Spinal cord (tissue), 10 donors: ENCODE results near the gene SOCS2. TPM values are rescaled to one million over a fixed set of nuclear protein-coding genes. Genes with fewer than 3 reads are reported as not detected.
A peak's percentile ranks its signal among the peaks of the same experiment; 100 is the strongest.

Experiments
- DNase-seq, 6 donors: peaks; one replicate each; pipeline versions ENCODE4 v3.0.0 to v3.0.0-alpha.2; 2013 to 2015; ENCODE audit warnings: low spot score in 6 of 6, low read depth in 4 of 6
- H3K27ac ChIP-seq: one replicate; pipeline ENCODE4 v1.5.1; 2013; ENCODE audit warnings: low read depth, low read length, control low read depth
- H3K27me3 ChIP-seq: one replicate; pipeline ENCODE4 v1.6.1; 2013; ENCODE audit warnings: low read length; ENCODE audit not compliant: control insufficient read depth, insufficient read depth
- H3K36me3 ChIP-seq: one replicate; pipeline ENCODE4 v1.6.1; 2013; ENCODE audit warnings: low read length; ENCODE audit not compliant: control insufficient read depth, insufficient read depth
- H3K4me1 ChIP-seq: one replicate; pipeline ENCODE4 v1.6.1; 2013; ENCODE audit warnings: low read length; ENCODE audit not compliant: control insufficient read depth, insufficient read depth
- H3K4me3 ChIP-seq: one replicate; pipeline ENCODE4 v1.5.1; 2013; ENCODE audit warnings: low read depth, low read length, control low read depth
- H3K9me3 ChIP-seq: one replicate; pipeline ENCODE4 v1.6.1; 2013; ENCODE audit warnings: low read length; ENCODE audit not compliant: control insufficient read depth, insufficient read depth
- WGBS: methylation state at CpG from one replicate; pipeline ENCODE4 v1.1.5; 2013; ENCODE audit warnings: missing lambda C conversion rate; ENCODE audit not compliant: insufficient coverage; 5-methylcytosine and 5-hydroxymethylcytosine counted together
- long read RNA-seq, 4 donors: transcript quantifications; one replicate each; lab custom pipeline, GENCODE V29; 2026
- polyA plus RNA-seq, 2 donors: library from polyadenylated mRNA; unstranded; fragments of 120-200 nt; gene quantifications; one replicate each; pipeline ENCODE4 v1.2.1, GENCODE V29; 2013; ENCODE audit not compliant: insufficient read length in 2 of 2
- total RNA-seq, 2 donors: library from RNA; depleted of rRNA in 1 of 2; stranded (reverse); fragments of 120-200 nt in 1 of 2; fragments of >200 nt in 1 of 2; gene quantifications; one replicate each; pipeline versions ENCODE4 v1.2.3 to v1.2.4, GENCODE V29; 2013 to 2014
- donor health status: healthy.

SOCS2 gene
- 10 to 100 TPM; 20.3 to 31.2 TPM for total RNA-seq
- 10 to 100 TPM; 27.2 to 29.5 TPM for polyA plus RNA-seq
- long read RNA-seq, donor 1, partial matches to known transcripts, result 0 of 5 reads
- long read RNA-seq, donor 1, other reads (novel, unspliced or antisense), result 0 of 5 reads
- long read RNA-seq, donor 2, partial matches to known transcripts, result 0 of 2 reads
- long read RNA-seq, donor 2, other reads (novel, unspliced or antisense), result 0 of 2 reads
- long read RNA-seq, donor 3, partial matches to known transcripts, result 5 of 12 reads
- long read RNA-seq, donor 3, other reads (novel, unspliced or antisense), result 0 of 12 reads
- long read RNA-seq, donor 4, transcript SOCS2-202 (3 exons, 1,065 nt), result major isoform, 5 of 15 reads
- long read RNA-seq, donor 4, transcript SOCS2-210 (2 exons, 1,716 nt), result major isoform, 5 of 15 reads
- long read RNA-seq, donor 4, partial matches to known transcripts, result 0 of 15 reads
- long read RNA-seq, donor 4, other reads (novel, unspliced or antisense), result 0 of 15 reads

DNA sequence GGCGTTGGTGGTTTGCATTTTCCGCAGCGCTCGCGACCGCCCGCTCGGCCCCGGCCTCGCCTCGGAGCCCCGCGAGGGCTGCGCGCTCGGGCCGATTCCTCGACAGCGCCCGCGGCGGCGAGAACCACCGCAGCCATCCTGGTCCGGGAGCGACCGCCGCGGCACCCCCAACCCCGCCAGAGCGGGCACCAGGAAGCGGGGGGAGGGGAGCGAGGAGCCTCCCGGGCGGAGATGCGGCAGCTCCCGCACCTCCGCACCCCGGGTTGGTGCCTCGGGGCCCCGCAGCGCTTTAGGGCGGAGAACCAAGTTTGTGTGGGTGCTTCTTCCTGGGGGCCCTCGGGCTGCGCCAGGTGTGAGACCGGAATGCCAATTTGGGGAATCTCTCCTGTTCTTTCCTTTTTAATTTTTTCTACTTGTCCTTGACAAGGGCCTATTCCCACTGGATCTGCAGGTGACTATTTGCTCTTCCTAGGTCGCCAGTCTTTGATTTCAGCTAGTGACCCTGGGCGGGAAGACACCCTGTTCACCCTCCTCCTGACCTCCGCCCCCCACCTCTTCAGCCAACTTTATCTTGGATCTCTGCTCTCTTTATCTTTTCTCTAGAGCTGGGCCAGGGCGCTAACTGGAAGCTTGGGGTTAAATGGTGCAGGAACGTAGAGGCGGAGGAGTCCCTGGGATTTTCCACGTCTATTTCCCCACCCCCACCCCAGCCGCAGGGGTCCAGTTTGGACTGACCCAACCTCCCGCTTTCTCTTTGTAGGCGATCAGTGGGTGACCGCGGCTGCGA is at the start of gene SOCS2:
SOCS2 (plus strand) TSS at position 751 of the 787 bp plus-strand sequence. CDS start 223 bp downstream, outside the sequence.
- Histone ChIP-seq H3K4me1 (peaks cover 32% of the 10 kb centered on the region), H3K27ac (peak within 1 kb of the TSS; percentile 79), H3K4me3 (peak within 1 kb of the TSS; percentile 78), H3K27me3 (peaks cover 28% of the 10 kb centered on the region), H3K9me3 (no peaks in the 10 kb centered on the region), H3K36me3 (no peaks in the 10 kb centered on the region)
- DNase-seq, result peak in 4 of 6 donors; percentile 20 to 74 (median 50)
- under 1% methylated on average over 54 of the region's 59 CpGs for WGBS

DNA sequence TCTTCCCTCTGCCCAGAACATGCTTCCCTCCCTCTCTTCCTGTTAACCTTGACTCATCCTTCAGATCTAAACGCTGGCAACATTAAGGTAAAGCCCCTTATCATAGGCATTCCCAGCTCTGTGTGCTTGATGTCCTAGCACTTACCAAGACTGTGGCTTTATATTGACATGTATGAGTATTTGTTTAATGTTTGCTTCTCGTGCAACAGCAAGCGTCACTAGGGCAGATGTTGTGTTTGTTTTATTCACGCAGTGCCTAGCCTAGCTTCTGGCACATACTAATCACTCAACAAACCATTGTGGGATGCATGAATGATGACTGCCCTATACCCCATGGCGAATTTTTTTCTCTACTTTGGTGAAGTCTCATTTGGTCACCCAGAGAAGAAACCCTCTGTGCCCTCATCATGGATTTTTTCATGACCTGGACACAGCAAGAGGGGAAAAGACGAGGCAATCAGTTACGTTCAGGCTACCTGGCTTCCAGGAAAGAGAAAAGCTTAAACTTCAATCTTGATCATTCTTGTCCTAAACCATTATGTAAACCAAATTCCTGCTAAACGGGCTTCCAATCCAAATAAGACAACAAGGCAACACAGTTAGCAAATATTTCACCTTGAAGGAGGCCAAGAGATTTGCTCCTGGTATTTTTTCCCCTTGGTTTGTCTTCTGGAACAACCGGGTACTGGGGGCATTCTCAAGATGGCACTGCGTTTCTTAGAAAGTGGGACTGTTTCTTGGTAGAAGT is 47.9 kb upstream of the SOCS2 start:
- DNase-seq, result no peak
- Histone ChIP-seq H3K27ac (no peak overlapping the region), H3K4me1 (no peaks in the 10 kb centered on the region), H3K9me3 (no peaks in the 10 kb centered on the region), H3K27me3 (no peaks in the 10 kb centered on the region), H3K4me3 (no peak overlapping the region), H3K36me3 (no peaks in the 10 kb centered on the region)
- 87% methylated on average over 3 of the region's 10 CpGs for WGBS

DNA sequence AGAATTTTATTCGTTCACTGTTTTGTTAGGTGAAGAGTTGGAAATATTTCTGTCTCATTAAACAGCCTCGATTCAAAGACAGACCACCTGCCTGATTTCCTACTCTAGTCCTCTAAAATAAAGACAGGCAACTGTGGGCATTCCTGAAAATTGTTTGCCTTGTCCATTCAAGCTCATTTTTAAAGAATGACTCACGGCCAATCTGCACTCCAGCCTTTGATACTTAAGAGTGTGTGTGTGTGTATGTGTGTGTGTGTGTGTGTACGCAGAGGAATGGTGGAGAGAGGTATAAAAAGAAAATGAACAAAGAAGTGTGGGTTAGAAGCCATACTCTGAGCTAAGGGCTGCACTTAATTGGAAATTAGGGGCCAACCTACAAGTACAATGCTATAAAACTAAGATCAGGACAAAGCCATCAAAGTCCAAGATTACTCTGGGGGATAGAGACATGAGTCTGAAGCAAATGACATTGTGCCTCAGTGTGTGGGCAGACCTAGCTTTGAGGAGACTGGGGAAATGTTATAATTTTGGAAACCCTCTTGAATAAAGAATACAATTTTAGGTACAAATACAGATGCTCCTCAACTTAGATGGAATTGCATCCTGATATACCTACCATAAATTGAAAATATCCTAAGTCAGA is 45.6 kb upstream of the SOCS2 start:
- no peaks in the 10 kb centered on the region for H3K4me1 ChIP-seq
- DNase-seq, result no peak
- WGBS, result 73% methylated on average over 2 of the region's 4 CpGs
- no peak overlapping the region for H3K27ac ChIP-seq
- H3K27me3 ChIP-seq, result no peaks in the 10 kb centered on the region
- H3K36me3 ChIP-seq, result no peaks in the 10 kb centered on the region
- H3K4me3 ChIP-seq, result no peak overlapping the region
- H3K9me3 ChIP-seq, result no peaks in the 10 kb centered on the region

GRCh38 chr12:93530358-93530757 is 42.1 kb upstream of the SOCS2 start:
- WGBS, result no CpG with 5 or more reads among the region's 5 CpGs

DNA sequence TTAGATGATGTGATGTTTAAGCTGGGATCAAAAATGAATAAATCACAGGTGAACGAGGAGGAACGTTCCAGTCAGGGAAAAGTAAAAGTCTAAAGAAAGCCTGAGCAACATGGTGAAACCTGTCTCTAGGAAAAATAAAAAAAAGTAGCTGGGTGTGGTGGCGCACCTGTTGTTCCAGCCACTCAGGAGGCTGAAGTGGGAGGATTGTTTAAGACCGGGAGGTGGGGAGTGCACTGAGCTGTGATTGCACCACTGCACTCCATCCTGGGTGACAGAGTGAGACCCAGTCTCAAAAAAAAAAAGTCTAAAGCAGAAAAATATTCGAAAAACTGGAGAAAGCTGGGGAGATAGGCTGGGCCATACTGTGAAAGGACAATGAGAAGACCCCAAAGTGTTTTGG is 39.2 kb upstream of the SOCS2 start:
- Histone ChIP-seq H3K9me3 (no peaks in the 10 kb centered on the region), H3K27ac (no peak overlapping the region), H3K4me3 (no peak overlapping the region), H3K36me3 (no peaks in the 10 kb centered on the region), H3K27me3 (no peaks in the 10 kb centered on the region), H3K4me1 (no peaks in the 10 kb centered on the region)
- no peak for DNase-seq
- WGBS, result 88% methylated on average over 5 of the region's 5 CpGs

More at GRCh38 chr12:93530358-93530757, 42.1 kb upstream of the SOCS2 start:
- DNase-seq, result no peak
- no peak overlapping the region for H3K4me3 ChIP-seq
- no peaks in the 10 kb centered on the region for H3K27me3 ChIP-seq
- H3K9me3 ChIP-seq, result no peaks in the 10 kb centered on the region
- H3K27ac ChIP-seq, result no peak overlapping the region
- H3K4me1 ChIP-seq, result no peaks in the 10 kb centered on the region
- no peaks in the 10 kb centered on the region for H3K36me3 ChIP-seq

GRCh38 chr12:93536111-93536765 is 36.2 kb upstream of the SOCS2 start:
- no peaks in the 10 kb centered on the region for H3K27me3 ChIP-seq
- H3K36me3 ChIP-seq, result no peaks in the 10 kb centered on the region
- no peaks in the 10 kb centered on the region for H3K4me1 ChIP-seq
- 83% methylated on average over 2 of the region's 2 CpGs for WGBS
- H3K27ac ChIP-seq, result no peak overlapping the region
- H3K9me3 ChIP-seq, result no peaks in the 10 kb centered on the region
- DNase-seq, result peak in 1 of 6 donors; percentile 11
- H3K4me3 ChIP-seq, result no peak overlapping the region

DNA sequence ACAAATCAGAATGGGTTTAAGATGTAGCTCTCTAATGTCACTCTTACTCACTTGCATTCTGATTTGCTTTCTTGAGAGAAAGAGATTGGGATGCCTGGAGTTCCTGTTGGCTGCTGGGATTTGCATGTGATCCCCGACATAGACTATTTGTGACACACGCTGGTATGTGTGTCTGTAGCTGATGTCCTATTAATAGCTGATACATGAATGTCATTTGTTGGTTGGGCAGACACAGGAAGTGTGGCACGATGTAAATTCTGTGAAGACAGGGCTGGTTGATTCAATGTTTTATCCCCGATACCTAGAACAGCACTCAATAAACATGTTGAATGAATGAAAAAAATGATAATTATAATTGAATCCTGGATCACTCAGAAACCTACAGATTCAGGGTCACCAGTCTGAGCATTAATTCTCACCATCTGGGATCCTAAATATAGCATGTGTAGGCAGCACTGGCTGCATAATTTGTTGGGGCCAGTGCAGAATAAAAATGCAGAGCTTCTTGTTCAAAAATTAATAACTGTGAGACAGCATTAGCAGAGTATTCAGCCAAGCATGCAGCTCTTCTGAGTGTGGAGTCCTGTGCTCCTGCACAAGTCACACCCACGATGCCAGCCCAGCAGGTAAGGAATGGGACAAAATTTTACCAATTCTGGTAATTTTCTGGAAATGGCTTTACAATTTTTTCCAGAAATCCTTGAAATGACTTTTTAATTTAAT is 35.5 kb upstream of the SOCS2 start:
- DNase-seq, result peak in 2 of 6 donors; percentile 15 to 32

DNA sequence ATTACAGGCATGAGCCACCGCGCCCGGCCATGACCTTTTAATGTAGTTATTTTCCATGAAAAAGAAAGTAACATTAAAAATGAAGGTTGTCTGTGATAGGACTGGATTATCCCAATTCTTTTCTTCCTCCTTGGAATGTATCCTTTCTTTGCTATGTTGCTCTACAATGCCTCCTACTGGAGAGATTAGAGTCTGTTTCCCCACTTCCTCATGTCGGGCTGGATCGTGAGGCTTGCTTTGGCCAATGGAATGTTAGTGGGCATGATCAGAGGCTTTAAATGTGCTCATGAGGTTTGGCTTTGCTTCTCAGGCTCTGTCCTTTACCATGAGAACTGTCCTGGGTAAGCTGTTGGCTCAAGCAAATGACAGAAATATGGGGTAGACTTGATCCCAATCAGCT is 34.7 kb upstream of the SOCS2 start:
- H3K4me1 ChIP-seq, result no peaks in the 10 kb centered on the region
- WGBS, result 83% methylated on average over 1 of the region's 5 CpGs
- no peak for DNase-seq
- no peak overlapping the region for H3K4me3 ChIP-seq
- H3K27ac ChIP-seq, result no peak overlapping the region
- no peaks in the 10 kb centered on the region for H3K36me3 ChIP-seq
- no peaks in the 10 kb centered on the region for H3K27me3 ChIP-seq
- H3K9me3 ChIP-seq, result no peaks in the 10 kb centered on the region

More for the DNA sequence above, 35.5 kb upstream of the SOCS2 start:
- Histone ChIP-seq H3K9me3 (no peaks in the 10 kb centered on the region), H3K4me1 (no peaks in the 10 kb centered on the region), H3K27ac (no peak overlapping the region), H3K27me3 (no peaks in the 10 kb centered on the region), H3K36me3 (no peaks in the 10 kb centered on the region), H3K4me3 (no peak overlapping the region)
- 46% methylated on average over 2 of the region's 5 CpGs for WGBS
